ENCODE measurements around the gene ZSCAN1.

Gene ZSCAN1

DNA sequence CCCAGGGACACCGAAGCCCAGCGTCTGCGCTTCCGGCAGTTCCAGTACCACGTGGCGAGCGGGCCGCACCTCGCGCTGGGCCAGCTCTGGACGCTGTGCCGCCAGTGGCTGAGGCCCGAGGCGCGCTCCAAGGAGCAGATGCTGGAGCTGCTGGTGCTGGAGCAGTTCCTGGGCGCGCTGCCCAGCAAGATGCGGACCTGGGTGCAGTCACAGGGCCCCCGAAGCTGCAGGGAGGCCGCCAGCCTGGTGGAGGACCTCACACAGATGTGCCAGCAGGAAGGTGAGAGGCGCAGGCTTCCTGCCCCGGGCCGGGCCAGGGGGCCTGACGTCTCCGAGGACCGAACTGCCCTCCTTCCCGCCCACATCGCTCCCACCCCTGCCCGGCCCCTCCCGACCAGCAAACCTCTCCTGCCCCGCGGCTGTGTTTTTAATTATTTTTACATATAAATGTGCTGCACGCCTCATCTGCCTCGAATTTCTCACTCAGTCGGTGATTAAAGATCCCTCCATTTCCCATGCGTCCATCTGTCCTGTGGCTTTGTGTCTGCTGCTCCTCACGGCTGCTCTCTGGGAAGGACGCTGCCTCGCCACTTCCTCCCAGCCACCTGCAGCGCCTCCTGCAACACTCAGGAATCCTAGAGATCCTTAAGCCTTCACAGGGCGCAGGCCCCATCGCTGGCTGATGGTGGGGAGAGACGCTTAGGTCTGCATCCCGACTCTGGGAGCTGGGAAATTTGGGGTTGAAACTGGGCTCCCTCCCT, 4.3 kb downstream of the ZSCAN1 start:
- CTCF ChIA-PET: no interaction called here
- DNase-seq (ENCODE audit: extremely low spot score): no peak
- TF ChIP-seq, protein P1, sequence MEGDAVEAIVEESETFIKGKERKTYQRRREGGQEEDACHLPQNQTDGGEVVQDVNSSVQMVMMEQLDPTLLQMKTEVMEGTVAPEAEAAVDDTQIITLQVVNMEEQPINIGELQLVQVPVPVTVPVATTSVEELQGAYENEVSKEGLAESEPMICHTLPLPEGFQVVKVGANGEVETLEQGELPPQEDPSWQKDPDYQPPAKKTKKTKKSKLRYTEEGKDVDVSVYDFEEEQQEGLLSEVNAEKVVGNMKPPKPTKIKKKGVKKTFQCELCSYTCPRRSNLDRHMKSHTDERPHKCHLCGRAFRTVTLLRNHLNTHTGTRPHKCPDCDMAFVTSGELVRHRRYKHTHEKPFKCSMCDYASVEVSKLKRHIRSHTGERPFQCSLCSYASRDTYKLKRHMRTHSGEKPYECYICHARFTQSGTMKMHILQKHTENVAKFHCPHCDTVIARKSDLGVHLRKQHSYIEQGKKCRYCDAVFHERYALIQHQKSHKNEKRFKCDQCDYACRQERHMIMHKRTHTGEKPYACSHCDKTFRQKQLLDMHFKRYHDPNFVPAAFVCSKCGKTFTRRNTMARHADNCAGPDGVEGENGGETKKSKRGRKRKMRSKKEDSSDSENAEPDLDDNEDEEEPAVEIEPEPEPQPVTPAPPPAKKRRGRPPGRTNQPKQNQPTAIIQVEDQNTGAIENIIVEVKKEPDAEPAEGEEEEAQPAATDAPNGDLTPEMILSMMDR (IDR thresholded peaks at IDR 0.05; ENCODE audit: control extremely low read depth, extremely low read depth, low read depth, missing control alignments): no peak
- POLR2A ChIA-PET: no interaction called here

DNA sequence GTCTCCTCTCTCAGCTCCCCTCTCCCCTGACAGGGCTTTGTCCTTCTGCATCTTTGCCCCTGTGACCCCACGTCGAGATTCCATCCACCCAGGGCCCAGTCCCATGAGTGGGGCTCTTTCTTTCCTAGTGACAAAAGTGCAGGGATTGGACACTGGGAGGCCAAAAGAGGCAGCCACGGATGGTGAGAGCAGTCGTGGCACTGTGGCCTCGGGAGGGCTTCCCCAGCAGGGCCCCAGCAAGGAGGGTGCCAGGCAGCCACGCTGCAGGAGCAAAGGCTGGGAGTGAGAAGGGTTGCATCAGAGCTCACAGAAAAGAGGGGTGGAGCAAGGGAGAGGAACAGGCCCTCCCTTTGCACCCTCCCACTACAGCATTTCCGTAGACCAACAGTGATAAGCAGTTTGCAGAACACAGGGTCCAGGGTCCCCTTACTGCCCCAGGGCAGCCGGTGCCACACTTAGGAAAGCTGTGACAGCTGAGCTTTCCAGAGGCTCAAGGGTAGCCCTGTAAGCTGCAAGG, 4.9 kb downstream of the ZSCAN1 start:
- ChIA-PET POLR2A (no interaction called here), CTCF (no interaction called here)
- DNase-seq (ENCODE audit: extremely low spot score): no peak
- TF ChIP-seq, protein P1 (IDR thresholded peaks at IDR 0.05; ENCODE audit: control extremely low read depth, extremely low read depth, low read depth, missing control alignments): no peak

DNA sequence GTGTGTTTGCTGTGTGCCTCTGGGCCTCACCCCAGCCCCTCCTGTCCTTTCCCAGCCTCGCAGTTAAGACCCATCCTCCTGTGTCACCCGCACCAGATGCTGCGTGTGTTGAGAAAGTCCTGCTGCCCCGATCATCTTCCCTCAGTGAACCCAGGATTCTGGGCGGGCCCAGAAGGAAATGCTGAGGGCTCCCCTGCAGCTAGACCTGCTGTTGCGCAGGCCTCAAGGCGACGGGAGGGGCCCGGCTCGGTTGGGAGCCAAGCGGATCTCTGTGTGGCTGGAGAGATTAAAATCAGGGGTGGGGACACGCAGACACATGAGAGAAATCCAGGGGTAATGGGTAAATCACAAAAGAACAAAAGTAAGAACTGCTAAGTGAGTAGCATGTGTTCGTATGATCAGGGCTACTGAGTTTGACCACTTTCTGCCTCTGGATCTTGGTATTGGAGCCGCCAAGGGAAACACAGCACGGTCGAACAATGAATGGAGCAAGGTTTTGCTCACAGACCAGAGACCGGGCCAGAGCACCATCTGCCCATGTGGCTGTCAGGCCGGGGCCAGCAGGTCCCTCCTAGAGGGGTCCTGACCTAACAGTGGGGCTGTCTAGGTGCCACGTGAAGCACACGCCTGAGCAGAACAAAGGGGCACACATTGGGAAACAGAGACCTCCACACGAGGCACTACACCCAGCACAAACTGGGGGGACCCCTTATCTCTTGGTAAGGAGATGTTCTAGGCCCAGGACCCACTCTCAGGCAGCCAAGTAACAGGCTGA, 7.1 kb downstream of the ZSCAN1 start:
- CTCF ChIA-PET: no interaction called here
- POLR2A ChIA-PET: no interaction called here
- no peak for DNase-seq (ENCODE audit: extremely low spot score)
- TF ChIP-seq, protein P1 (IDR thresholded peaks at IDR 0.05; ENCODE audit: control extremely low read depth, extremely low read depth, low read depth, missing control alignments): no peak

DNA sequence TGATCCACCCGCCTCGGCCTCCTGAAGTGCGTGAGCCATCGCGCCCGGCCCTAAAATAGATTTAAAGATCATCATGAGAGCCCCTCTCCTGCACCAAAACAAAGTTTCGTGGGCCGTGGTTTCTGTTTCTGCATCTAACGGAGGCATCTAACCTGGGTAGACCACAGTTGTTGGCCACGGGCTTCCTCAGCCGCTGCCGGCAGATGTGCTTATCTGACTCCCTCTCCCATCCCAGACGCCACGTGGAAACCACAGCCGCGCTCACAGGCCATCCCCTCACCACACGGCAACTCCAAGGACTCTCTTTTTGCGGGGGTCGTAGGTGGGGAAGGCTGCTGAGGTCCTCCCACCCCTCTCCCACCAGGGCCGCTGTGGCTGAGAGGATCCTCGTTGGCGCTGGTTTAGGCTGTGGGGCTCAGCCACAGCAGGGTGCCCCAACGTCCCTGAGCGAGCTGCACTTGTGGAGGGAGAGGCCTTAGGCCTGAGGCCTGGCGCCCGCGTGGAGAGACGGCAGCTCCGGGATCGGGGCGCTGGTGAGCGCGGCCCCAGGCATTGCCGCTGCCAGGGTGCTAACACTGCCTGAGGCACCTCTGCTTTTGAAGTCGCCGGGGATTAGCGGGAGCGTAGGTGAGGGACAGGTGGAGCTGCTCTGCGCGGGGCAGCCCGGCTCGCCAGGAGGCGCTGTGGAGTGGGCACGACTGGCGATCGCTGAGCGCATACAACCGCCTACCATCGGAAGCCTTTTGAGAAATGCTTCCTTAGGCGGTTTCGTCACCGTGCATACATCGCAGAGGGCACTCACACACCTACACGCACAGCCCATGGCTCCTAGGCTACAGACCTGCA, 8.9 kb downstream of the ZSCAN1 start:
- ChIA-PET POLR2A (no interaction called here), CTCF (no interaction called here)
- TF ChIP-seq, protein P1 (IDR thresholded peaks at IDR 0.05; ENCODE audit: control extremely low read depth, extremely low read depth, low read depth, missing control alignments): no peak
- no peak for DNase-seq (ENCODE audit: extremely low spot score)

DNA sequence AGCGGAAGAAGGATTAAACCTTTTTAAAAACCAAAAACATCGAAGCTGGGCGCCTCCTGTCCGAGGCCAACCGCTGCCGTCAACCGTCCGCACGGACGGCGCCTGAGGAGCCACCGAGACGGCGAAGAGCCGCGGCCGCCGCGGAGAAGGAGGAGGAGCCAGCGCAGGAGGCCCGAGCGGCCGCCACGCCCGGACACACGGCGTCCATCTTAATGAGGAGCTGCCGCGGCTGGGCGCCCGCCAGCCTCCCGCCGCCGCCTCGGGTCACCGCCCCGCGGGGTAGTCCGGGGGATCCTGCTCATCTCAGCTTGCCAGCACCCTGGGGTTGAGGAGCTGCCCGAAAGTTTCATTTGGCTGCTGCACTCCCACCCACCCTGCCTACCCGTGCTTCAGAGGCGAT, 10.6 kb downstream of the ZSCAN1 start:
- TF ChIP-seq, protein P1 (IDR thresholded peaks at IDR 0.05; ENCODE audit: control extremely low read depth, extremely low read depth, low read depth, missing control alignments): no peak
- POLR2A ChIA-PET: no interaction called here
- CTCF ChIA-PET: no interaction called here
- no peak for DNase-seq (ENCODE audit: extremely low spot score)

DNA sequence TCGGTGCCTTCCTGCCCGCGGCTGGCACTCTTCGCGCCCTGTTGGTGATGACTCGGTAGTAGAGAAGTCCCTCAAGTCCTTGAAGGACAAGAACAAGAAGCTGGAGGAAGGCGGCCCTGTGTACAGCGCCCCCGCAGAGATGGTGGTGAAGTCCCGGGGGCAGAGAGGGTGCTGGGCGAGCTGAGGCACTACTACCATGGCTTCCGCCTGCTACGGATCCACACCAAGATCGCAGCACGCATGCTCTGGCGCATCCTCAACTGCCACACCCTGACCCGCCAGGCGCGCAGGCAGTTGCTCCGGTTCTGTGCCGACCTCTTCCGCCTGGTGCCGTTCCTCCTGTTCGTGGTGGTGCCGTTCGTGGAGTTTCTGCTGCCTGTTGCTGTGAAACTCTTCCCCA, 11.1 kb downstream of the ZSCAN1 start:
- TF ChIP-seq, protein P1 (IDR thresholded peaks at IDR 0.05; ENCODE audit: control extremely low read depth, extremely low read depth, low read depth, missing control alignments): no peak
- DNase-seq (ENCODE audit: extremely low spot score): no peak
- ChIA-PET CTCF (no interaction called here), POLR2A (no interaction called here)

Data from GM10248 (cell line).